Measurements from ENCODE around the gene FKBP10.

FKBP10 gene

GRCh38 chr17:41782142-41782541, 30.7 kb upstream of the FKBP10 start:
- H3K4me1 ChIP-seq (ENCODE audit: control insufficient read depth, insufficient read depth, low read length): peaks cover 27% of the 10 kb centered on the region
- WGBS, 2 experiments: 90 to 93% methylated on average over 4 of the region's 4 CpGs
- no peaks in the 10 kb centered on the region for H3K27me3 ChIP-seq (ENCODE audit: control insufficient read depth, insufficient read depth, low read length, poor library complexity, severe bottlenecking)
- H3K36me3 ChIP-seq (ENCODE audit: control insufficient read depth, insufficient read depth, low read length): no peaks in the 10 kb centered on the region
- H3K4me3 ChIP-seq (ENCODE audit: insufficient read depth, low read depth, low read length): no peak overlapping the region
- no peaks in the 10 kb centered on the region for H3K9me3 ChIP-seq (ENCODE audit: control insufficient read depth, low read length)
- no peak overlapping the region for H3K27ac ChIP-seq (ENCODE audit: insufficient read depth, low read depth, low read length, poor library complexity, severe bottlenecking)

- WGBS, 2 experiments: 5 to 7% methylated on average over 6 of the region's 6 CpGs
Measured at GRCh38 chr17:41784207-41784744, 28.5 kb upstream of the FKBP10 start.

GRCh38 chr17:41785091-41785858, 27.5 kb upstream of the FKBP10 start:
- peak overlapping the region; percentile 90 for H3K27ac ChIP-seq (ENCODE audit: insufficient read depth, low read depth, low read length, poor library complexity, severe bottlenecking)
- H3K4me3 ChIP-seq (ENCODE audit: insufficient read depth, low read depth, low read length): peak overlapping the region; percentile 75
- no peaks in the 10 kb centered on the region for H3K9me3 ChIP-seq (ENCODE audit: control insufficient read depth, low read length)
- WGBS, 2 experiments: 0 to 1% methylated on average over 11 to 12 of the region's 13 CpGs
- H3K27me3 ChIP-seq (ENCODE audit: control insufficient read depth, insufficient read depth, low read length, poor library complexity, severe bottlenecking): no peaks in the 10 kb centered on the region
- H3K4me1 ChIP-seq (ENCODE audit: control insufficient read depth, insufficient read depth, low read length): peaks cover 17% of the 10 kb centered on the region
- no peaks in the 10 kb centered on the region for H3K36me3 ChIP-seq (ENCODE audit: control insufficient read depth, insufficient read depth, low read length)

More at GRCh38 chr17:41784207-41784744, 28.5 kb upstream of the FKBP10 start:
- H3K36me3 ChIP-seq (ENCODE audit: control insufficient read depth, insufficient read depth, low read length): no peaks in the 10 kb centered on the region
- H3K4me1 ChIP-seq (ENCODE audit: control insufficient read depth, insufficient read depth, low read length): peaks cover 17% of the 10 kb centered on the region
- no peaks in the 10 kb centered on the region for H3K27me3 ChIP-seq (ENCODE audit: control insufficient read depth, insufficient read depth, low read length, poor library complexity, severe bottlenecking)
- H3K4me3 ChIP-seq (ENCODE audit: insufficient read depth, low read depth, low read length): peak overlapping the region; percentile 75
- H3K9me3 ChIP-seq (ENCODE audit: control insufficient read depth, low read length): no peaks in the 10 kb centered on the region
- peak overlapping the region; percentile 90 for H3K27ac ChIP-seq (ENCODE audit: insufficient read depth, low read depth, low read length, poor library complexity, severe bottlenecking)

- WGBS, 2 experiments: 0 to 1% methylated on average over 22 of the region's 22 CpGs
- peak overlapping the region; percentile 82 for H3K27ac ChIP-seq (ENCODE audit: insufficient read depth, low read depth, low read length, poor library complexity, severe bottlenecking)
Measured at GRCh38 chr17:41785859-41786226, 27.0 kb upstream of the FKBP10 start.

GRCh38 chr17:41786227-41787020, 26.4 kb upstream of the FKBP10 start, which contains the start of gene JUP:
Gene JUP, minus strand, starts transcription at chr17:41786711. Its CDS starts 14,857 bp downstream, at chr17:41771854.
- no peaks in the 10 kb centered on the region for H3K9me3 ChIP-seq (ENCODE audit: control insufficient read depth, low read length)
- H3K4me1 ChIP-seq (ENCODE audit: control insufficient read depth, insufficient read depth, low read length): peaks cover 15% of the 10 kb centered on the region
- peak within 1 kb of the TSS; percentile 82 for H3K27ac ChIP-seq (ENCODE audit: insufficient read depth, low read depth, low read length, poor library complexity, severe bottlenecking)
- H3K27me3 ChIP-seq (ENCODE audit: control insufficient read depth, insufficient read depth, low read length, poor library complexity, severe bottlenecking): no peaks in the 10 kb centered on the region
- peak within 1 kb of the TSS; percentile 75 for H3K4me3 ChIP-seq (ENCODE audit: insufficient read depth, low read depth, low read length)
- no peaks in the 10 kb centered on the region for H3K36me3 ChIP-seq (ENCODE audit: control insufficient read depth, insufficient read depth, low read length)
- WGBS, 2 experiments: 0% methylated on average over 79 of the region's 79 CpGs

More at GRCh38 chr17:41785859-41786226, 27.0 kb upstream of the FKBP10 start:
- no peaks in the 10 kb centered on the region for H3K27me3 ChIP-seq (ENCODE audit: control insufficient read depth, insufficient read depth, low read length, poor library complexity, severe bottlenecking)
- H3K4me1 ChIP-seq (ENCODE audit: control insufficient read depth, insufficient read depth, low read length): peaks cover 17% of the 10 kb centered on the region
- H3K4me3 ChIP-seq (ENCODE audit: insufficient read depth, low read depth, low read length): peak overlapping the region; percentile 75
- no peaks in the 10 kb centered on the region for H3K36me3 ChIP-seq (ENCODE audit: control insufficient read depth, insufficient read depth, low read length)
- H3K9me3 ChIP-seq (ENCODE audit: control insufficient read depth, low read length): no peaks in the 10 kb centered on the region

- Histone ChIP-seq H3K9me3 (ENCODE audit: control insufficient read depth, low read length) (no peaks in the 10 kb centered on the region), H3K27me3 (ENCODE audit: control insufficient read depth, insufficient read depth, low read length, poor library complexity, severe bottlenecking) (no peaks in the 10 kb centered on the region), H3K4me1 (ENCODE audit: control insufficient read depth, insufficient read depth, low read length) (peaks cover 9% of the 10 kb centered on the region), H3K27ac (ENCODE audit: insufficient read depth, low read depth, low read length, poor library complexity, severe bottlenecking) (no peak overlapping the region), H3K36me3 (ENCODE audit: control insufficient read depth, insufficient read depth, low read length) (no peaks in the 10 kb centered on the region), H3K4me3 (ENCODE audit: insufficient read depth, low read depth, low read length) (no peak overlapping the region)
- WGBS, 2 experiments: 30 to 39% methylated on average over 3 to 4 of the region's 4 CpGs
Measured at GRCh38 chr17:41787021-41787418, 25.8 kb upstream of the FKBP10 start.

GRCh38 chr17:41792845-41793783, 19.7 kb upstream of the FKBP10 start:
- 37 to 39% methylated on average over 22 of the region's 22 CpGs for WGBS, 2 experiments
- H3K4me3 ChIP-seq (ENCODE audit: insufficient read depth, low read depth, low read length): no peak overlapping the region
- peaks cover 21% of the 10 kb centered on the region for H3K4me1 ChIP-seq (ENCODE audit: control insufficient read depth, insufficient read depth, low read length)
- H3K9me3 ChIP-seq (ENCODE audit: control insufficient read depth, low read length): no peaks in the 10 kb centered on the region
- H3K36me3 ChIP-seq (ENCODE audit: control insufficient read depth, insufficient read depth, low read length): no peaks in the 10 kb centered on the region
- H3K27ac ChIP-seq (ENCODE audit: insufficient read depth, low read depth, low read length, poor library complexity, severe bottlenecking): peak overlapping the region; percentile 60
- H3K27me3 ChIP-seq (ENCODE audit: control insufficient read depth, insufficient read depth, low read length, poor library complexity, severe bottlenecking): no peaks in the 10 kb centered on the region

GRCh38 chr17:41793784-41794539, 18.8 kb upstream of the FKBP10 start:
- 28 to 31% methylated on average over 12 to 14 of the region's 14 CpGs for WGBS, 2 experiments
- H3K27ac ChIP-seq (ENCODE audit: insufficient read depth, low read depth, low read length, poor library complexity, severe bottlenecking): no peak overlapping the region
- no peaks in the 10 kb centered on the region for H3K27me3 ChIP-seq (ENCODE audit: control insufficient read depth, insufficient read depth, low read length, poor library complexity, severe bottlenecking)
- no peak overlapping the region for H3K4me3 ChIP-seq (ENCODE audit: insufficient read depth, low read depth, low read length)
- no peaks in the 10 kb centered on the region for H3K36me3 ChIP-seq (ENCODE audit: control insufficient read depth, insufficient read depth, low read length)
- no peaks in the 10 kb centered on the region for H3K9me3 ChIP-seq (ENCODE audit: control insufficient read depth, low read length)
- peaks cover 21% of the 10 kb centered on the region for H3K4me1 ChIP-seq (ENCODE audit: control insufficient read depth, insufficient read depth, low read length)

- Histone ChIP-seq H3K4me1 (ENCODE audit: control insufficient read depth, insufficient read depth, low read length) (peaks cover 21% of the 10 kb centered on the region), H3K36me3 (ENCODE audit: control insufficient read depth, insufficient read depth, low read length) (no peaks in the 10 kb centered on the region), H3K4me3 (ENCODE audit: insufficient read depth, low read depth, low read length) (no peak overlapping the region), H3K9me3 (ENCODE audit: control insufficient read depth, low read length) (no peaks in the 10 kb centered on the region), H3K27me3 (ENCODE audit: control insufficient read depth, insufficient read depth, low read length, poor library complexity, severe bottlenecking) (no peaks in the 10 kb centered on the region), H3K27ac (ENCODE audit: insufficient read depth, low read depth, low read length, poor library complexity, severe bottlenecking) (no peak overlapping the region)
- 92 to 96% methylated on average over 5 of the region's 5 CpGs for WGBS, 2 experiments
Measured at GRCh38 chr17:41794540-41794975, 18.2 kb upstream of the FKBP10 start.
